ENCODE results near the gene TSHZ2.
"Not testable (repeated sequence)": the region's sequence is repeated elsewhere in the genome, so short reads cannot be mapped to it uniquely, and the experiment has no call there.

TSHZ2 gene

DNA sequence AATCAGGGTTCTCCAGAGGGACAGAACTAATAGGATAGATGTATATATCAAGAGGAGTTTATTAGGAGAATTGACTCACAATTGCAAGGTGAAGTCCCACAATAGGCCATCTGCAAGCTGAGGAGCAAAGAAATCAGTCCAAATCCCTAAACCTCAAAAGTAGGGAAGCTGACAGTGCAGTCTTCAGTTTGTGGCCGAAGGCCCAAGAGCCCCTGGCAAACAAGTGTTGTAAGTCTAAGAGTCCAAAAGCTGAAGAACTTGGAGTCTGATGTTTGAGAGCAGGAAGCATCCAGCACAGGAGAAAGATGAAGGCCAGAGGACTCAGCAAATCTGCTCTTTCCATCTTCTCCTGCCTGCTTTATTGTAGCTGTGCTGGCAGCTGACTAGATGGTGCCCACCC is 117.7 kb downstream of the TSHZ2 start:
- DNase-seq = not testable (repeated sequence)

DNA sequence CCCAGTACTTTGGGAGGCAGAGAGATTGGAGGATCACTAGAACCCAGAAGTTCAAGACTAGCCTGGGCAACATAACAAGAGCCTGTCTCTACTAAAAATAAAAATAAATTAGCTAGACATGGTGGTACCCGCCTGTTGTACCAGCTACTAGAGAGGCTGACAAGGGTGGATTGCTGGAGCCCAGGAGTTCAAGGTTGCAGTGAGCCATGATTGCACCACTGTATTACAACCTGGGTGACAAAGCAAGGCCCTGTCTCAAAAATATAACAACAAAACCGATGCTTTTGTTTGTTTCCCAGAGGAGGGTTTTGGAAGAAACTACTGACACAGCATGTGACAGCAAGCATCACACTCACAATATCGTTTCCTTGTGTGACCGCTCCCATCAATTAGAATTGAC is 119.6 kb downstream of the TSHZ2 start:
- DNase-seq = no peak

DNA sequence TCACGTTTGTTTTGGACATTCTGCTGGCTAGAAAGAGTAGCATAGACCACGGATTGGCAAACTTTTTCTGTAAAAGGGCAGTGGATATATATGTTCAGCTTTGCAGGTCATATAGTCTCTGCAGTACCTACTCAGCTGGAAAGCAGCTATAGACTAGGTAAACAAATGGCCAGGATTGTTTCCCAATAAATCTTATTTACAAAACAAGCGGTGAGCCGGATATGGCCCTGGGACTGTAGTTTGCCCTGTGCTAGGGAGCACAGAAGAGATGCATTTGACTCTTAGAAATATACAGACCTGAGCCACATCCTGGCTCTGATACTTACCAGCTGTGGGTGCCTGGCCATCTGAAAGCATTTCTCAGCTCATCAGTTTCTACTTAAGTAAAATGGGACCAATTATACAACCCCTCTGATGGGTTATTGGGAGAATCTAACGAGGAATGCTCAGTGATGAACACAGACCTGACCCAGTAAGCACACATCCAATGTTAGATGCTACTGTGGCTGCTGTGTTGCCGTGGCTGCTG is 120.7 kb downstream of the TSHZ2 start:
- DNase-seq = no peak

DNA sequence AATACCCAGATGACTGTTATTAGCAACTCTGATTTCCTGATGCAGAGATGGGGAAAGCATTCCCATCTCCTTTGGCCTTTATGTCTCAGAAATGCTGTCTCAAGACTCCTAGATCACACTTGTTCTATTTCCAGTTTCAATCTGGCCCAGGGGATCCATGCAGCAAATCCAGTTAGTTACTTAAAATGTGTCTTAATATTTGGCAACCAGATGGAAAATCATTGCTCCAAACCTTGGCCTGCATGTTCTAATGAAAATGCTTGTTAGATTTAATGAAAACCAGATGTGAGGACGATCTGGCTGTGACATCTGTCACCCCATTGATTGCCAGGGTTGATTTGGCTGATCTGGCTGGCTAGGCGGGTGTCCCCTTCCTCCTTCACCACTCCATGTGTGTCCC is 125.2 kb downstream of the TSHZ2 start:
- no peak for DNase-seq

DNA sequence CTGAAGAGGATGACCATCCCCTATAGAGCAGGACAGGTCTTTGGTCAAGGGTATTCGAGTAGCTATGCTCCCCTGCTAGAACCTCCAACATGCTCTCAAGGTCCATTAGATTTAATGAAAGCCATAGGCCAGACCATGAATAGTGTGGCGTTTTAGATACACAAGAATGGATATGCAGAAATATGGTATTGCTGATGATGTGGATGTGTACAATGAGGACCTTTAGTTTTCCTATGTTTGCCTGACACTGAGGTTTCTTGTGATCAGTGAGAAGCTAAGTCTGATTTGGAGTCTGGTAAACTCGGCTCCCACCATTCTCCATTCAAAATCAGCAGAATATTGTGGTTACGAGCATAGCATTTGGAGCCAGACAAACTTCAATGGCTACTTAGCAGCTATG is 125.6 kb downstream of the TSHZ2 start:
- no peak for DNase-seq

DNA sequence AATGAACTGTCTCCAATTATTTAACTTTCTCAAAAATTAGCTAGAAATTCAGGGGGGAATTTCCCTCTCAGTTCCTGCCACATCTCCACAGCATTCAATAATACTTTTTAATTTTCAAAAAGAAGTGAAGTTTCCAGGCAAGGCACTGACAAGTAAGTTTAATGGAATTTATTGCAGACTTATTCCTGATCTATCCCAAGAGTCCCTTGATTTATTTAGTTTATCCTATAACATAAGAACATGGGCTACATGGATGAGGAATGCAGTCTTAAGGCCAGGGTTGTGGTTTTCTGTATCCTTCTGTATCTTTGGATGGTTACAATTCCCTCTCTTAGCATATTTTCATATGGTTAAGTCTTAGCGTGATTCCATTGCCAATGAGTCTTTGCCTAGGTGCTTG is 126.5 kb downstream of the TSHZ2 start:
- no peak for DNase-seq

DNA sequence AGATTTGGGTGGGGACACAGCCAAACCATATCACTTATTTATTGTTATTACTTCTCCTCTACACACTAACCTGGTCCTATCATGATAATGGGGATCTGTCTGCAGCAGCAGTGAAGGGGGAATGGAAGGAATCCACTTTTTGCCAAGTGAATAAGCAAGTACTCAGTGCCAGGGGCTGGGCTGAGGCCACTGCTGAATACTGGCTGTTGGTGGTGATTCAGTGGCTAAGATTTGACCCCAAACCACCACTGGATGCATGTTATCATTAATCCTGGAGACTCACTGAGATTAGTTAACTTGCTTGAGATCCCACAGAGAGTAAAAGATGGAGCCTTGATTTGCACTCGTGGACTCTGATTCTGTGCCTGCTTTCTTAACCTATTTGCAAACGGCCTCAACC is 127.7 kb downstream of the TSHZ2 start:
- no peak for DNase-seq

DNA sequence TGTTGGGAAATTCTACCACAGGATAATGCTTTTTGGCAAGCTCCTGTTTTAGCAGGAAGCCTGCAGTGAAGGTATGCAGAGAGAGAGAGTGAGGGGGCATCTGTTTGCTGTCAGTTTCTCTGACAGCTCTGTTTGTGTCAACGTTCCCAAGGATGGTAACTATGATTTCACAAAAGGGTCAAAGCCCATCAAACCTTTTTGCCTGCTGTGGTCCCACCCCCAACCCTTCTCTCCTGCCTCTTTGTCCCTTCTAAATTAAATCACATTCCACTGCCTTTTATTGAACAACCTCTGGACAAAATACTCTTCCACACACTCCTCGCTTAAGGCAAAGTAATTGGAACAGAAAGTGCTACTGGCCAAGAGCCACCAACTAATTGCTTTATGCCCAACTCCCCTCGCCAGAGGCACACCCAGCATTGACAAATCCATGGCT is 128.3 kb downstream of the TSHZ2 start:
- DNase-seq = no peak

DNA sequence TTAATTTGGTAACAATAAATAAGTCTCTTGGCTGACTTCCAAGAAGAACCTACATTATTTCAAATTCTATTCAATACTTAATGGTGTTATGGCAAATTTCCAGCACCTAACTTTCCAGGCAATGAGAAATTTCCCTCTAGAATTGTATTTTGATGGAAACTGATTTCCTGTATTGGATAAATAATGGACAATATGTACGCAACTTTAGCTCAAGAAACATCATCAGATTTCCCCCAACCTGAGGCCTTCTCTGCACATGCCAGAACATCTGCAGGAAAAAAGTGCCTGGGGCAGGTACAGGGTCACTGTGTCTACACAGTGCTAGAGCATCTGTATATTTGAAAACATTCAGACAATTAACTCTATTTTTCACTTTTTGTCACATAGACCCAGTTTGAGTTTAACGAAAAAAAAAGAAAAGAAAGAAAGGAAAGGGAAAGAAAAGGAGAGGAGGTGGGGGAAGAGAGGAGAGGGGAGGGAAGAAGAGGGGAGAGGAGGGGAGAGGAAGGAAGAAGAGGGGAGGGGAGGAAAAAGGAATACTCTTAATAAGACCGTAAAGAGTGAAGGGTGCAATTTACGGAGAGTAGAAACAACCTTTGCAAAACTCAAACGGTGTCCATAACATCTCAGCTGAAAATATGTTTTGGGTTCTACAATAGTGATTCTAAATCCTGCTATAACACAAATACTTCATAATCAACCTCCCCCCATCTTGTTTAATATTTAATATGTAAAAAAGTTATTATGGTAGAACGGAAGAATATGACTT is 130.0 kb downstream of the TSHZ2 start:
- DNase-seq = no peak

DNA sequence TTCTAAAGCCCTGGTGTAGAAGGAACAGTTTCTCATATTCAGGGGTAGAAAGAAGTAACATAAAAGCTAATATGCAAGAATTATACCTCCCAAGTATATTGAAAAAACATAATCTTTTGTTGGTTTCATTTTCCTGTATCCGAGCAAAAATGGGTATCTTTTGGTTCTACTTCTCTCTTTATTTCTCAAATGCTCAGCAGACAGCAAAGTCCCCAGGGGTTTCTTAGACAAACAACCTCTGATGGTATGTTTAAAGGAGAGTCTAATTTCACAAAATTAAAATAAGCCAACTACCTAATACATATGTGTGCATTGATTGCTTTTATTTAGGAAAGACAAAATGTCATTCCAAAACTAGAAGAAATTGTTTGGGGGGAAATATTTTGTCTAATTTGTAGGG is 131.0 kb downstream of the TSHZ2 start:
- DNase-seq = no peak

DNA sequence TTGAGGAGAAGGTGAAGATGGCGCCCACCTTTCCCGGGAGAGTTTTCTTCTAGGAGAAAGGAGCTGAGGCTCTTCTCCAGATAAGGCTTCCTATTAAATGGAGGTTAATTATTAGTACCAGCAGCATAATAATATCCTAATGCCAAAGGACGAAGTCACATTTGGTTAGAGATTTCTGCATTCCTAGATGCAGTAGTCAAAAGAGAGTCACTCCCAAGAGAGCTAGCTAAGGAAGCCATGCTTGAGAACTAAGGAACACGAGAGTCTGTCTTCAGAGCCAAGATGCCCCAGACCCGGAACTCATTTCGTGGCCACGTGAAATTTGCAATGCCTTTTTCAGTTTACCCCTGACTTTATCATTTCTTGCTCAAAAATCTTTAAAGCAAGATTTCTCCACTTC is 132.7 kb downstream of the TSHZ2 start:
- DNase-seq = no peak

DNA sequence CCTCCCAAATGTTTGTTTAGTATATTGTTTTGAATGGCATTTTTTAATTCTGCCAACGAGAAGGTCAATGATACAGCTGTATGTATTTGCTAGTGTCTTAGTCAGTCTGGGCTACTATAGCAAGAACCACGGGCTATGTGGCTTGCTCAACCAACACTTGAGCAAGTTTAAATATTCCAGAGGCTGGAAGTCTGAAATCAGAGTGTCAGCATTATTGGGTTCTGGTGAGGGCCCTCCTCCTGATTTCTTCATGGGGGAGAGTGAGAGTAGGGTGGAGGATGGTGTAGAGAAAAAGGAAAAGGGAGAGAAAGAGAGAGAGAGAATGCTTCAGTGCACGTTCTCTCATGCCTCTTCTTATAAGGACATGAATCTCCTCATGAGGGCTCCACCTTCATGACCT is 144.6 kb downstream of the TSHZ2 start:
- no peak for DNase-seq

DNA sequence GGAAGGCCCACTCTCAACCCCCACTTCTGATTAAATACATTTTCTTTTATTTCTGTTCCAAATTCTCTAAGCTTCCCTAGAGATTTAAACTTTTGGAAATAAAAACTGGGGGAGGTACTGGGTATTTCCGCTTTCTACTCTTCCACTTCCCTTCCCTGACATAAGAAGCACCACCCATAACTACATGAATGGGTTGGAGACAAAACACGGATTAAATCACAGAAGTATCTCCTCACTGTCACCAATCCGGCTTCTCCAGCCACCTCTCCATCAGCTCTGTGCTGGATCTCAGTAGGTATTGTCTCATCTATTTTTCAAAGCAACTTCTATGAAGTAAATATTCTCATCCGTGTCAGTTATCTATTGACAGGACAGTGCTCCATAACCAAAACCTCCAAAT is 150.7 kb downstream of the TSHZ2 start:
- no peak for DNase-seq

DNA sequence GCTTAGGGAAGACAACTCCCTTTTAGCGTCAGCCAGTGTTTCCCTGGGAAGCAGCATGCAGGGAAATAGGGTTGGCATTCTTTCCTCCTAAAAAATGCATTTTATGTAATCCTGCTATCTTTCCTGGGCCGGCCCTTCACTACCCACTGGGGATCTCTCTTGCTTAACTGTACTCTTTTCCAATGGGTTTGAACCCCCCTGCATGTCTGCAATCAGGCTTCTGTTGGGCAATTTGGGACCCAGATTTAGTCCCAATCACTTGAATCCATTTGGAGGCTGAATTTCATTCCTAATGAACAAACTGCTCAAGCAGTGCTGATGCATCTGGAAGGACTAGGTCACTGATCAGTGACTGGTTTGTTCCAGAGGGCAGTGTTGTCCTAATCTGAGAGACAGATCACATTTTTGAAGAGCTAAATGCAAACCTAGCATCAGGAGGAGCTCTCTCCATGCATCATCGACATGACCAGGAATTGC is 152.0 kb downstream of the TSHZ2 start:
- DNase-seq = no peak

DNA sequence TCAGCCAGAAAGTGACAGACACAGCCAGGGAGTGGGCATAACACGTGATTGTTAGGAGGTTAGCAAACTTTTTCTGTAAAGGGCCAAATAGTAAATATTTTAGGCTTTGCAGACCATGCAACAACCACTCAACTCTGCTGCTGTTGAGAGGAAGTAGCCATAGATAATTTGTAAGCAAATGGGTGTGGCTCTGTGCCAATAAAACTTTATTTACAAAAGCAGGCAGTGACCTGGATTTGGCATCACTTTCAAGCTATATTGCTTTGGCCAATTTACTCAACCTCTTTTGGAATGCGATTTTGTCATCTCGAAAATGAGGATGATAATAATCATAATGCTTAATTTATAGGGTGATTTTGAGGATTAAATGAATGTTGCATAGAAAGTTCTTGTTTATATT is 152.6 kb downstream of the TSHZ2 start:
- DNase-seq = no peak

DNA sequence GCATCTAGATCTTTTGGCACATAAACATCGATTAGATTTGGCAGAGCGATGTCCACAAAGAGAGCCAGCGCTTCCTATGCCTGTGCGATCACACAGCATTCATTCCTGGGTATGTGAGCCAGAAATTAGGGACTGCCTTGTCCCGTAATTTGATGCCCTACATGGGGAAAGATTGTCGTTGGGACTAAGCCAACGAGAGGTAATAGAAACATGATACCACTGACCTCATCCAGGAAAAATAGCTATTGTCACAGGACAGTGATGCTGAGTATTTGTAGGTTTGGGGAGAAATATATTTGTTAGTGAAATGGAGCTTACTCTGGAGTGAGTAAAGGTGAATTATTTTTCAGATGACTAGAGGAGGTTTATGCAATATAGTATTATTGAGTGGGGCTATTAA is 154.0 kb downstream of the TSHZ2 start:
- DNase-seq = no peak

DNA sequence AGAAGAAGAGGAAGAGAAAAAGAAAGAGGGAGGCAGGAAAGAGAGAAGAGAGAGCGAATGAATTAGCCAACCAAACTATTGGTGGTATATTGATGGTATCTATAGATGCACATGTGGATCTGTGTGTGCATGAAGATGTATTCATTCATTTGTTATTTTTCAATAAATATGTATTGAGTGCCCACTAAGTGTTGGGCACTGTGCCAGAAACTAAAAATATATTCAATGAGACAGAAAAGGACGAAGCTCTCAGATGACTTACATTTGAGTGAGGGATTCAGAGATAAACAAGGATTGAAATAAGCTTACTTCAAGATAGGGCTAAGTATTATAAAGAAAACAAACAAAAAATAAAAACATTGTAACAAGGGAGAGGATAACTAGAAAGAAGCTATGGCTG is 154.9 kb downstream of the TSHZ2 start:
- no peak for DNase-seq

DNA sequence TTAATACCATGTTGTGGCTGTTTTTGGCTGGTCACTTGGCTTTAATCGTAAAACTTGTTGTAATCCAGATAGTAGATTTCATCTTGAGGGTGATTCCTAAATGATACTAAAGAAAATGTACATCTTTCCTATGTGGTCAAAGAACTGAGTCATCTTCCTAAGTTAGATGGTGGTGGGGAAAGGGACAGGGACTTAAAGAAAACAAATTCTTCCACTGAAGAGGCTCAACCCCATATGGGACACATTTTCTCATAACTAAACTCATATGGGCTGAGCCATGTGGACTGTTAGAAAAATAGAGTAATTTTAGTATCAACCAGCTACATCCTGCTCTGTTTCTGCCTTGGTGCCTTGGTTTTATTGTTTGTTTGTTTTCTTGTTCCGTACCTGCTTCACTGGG is 155.8 kb downstream of the TSHZ2 start:
- peak; percentile 14 for DNase-seq

DNA sequence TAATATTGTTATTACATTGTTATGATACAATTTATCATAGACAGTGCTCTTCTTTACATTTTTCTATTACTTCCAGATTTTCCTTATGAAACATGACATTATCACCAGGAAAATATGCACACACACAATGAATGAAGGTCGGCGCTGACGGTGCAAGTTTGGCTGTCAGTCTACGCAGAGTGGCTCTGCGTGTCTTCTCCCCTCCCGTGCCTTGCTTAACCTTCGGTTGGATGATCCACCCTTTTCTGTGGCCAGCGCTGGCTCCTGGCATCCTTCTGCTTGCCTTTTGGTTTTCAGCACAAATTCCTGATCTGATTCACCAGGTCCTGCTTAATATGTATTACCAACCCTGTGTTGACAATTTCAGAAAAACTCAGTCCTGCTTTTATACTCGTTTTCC is 157.4 kb downstream of the TSHZ2 start:
- no peak for DNase-seq

DNA sequence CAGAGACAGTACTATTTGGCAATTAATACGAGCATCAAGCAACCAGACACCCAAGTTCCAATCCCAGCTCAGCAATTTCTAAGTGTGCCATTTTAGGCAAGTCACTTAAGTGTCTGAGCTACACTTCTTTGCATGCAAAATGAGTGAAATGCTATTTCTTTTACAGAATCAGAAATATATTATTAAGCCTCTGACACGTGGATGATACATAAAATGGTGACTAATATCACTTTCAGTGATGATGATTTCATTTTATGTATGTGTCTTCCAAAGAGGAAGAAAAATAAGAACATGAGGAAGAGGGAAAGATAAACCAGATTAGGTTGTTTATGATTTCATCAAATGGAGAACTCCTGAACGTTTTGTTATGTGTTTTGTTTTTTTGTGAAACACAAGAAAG is 158.6 kb downstream of the TSHZ2 start:
- no peak for DNase-seq

DNA sequence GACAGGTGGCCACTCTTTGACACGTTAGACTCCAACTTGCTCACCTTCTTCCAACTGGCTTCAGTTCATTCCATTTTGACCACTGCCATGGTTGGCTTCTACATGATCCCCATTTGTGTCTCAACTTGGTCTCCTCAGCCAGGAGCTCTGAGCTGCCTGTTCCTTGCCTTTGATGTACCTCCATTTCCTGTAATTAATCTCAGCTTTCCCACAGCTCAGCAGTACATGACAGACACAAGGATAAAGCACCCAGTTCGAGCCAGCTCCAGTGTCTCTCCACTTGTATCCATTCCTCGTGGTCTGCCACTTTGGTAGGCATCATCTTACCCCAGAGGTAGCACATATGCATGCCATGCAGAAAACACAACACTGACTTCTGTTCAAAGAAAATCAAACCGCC is 161.0 kb downstream of the TSHZ2 start:
- no peak for DNase-seq

DNA sequence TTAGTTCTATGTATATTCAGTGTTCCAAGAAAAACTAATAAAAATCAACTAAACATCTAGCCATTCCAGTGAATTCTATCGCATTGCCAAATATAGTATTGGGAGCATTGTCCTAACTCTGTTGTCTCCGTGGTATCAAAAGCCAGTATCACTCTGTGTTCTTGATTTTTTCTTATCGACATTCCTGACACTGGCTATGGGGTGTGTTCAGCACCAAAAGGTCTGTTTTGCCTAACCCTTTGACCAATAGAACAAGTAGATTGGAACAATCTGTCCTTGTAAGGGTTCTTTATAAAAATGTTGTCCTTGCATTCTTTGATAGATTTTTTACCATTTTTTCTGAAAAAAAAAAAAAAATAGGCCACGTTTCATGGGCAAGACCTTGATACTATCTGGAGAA is 161.5 kb downstream of the TSHZ2 start:
- DNase-seq = no peak

DNA sequence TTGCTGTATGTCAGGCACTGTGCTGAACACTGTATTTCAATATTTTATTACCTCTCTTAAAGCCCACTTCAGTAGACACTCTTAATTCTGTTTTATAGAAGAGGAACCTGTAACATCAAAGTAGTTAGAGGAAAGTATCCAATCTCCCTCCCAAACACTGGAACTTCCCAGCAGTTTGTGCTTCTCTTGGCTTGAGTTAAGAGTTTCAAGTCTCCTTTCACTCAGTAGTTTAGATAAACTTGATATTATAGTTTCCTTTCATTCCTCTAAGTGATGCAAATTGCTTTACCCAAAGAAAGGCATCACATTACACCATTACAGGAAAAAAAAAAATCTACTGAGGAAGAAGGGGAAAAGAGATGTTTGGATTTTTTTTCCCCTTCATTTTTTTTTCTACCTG is 164.3 kb downstream of the TSHZ2 start:
- no peak for DNase-seq

DNA sequence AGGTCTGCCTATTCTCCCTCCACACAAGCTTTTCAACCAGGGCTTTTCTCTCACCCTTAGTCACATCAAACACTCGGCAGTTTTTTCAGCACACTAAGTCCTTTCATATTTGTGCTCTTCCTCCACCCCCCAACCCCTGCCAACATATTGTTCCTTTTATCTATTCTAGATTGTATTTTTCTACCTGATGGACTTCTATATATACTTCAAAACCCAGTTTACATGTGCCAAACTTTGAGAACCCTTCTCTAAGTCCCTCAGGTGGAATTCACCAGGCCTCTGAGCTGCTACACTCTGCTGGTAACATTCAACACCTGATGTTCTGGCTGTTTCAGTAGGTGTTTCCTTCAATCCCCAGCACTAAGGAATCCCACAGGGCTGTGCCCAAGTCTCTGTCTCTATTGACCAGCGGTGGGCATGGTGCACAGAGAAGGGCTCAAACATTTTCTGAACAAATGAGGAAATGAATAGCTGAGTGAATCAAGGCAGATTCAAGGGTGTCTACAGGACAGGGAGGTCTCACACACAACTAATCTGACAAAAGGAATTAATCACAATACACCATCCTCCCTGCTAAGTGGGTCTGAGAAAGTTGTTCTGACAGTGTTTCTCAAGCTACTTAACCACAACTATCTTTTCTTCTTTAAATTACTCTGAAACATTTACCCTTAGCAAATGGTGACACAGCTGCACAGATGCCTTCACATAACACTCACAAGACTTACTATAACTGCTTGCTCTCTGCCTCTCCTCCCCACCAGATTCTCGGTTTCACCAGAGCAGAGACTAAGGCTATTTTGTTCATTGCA is 166.5 kb downstream of the TSHZ2 start:
- DNase-seq = peak; percentile 51

Data from activated CD4-positive, alpha-beta T cell treated with anti-CD3 and anti-CD28 coated beads, Interleukin-2, Interleukin-6, amounts not matched to agents 100 ng/mL and 50 ng/mL, durations not matched to agents 16 hours and 8 hours (primary cell).